ENCODE measurements around the gene SSTR5. TPM values are rescaled to one million over a fixed set of nuclear protein-coding genes. Genes with fewer than 3 reads are reported as not detected.

Gene SSTR5
- total RNA-seq, result 0.12 TPM in 1 of 2 replicates, not detected in the other

DNA sequence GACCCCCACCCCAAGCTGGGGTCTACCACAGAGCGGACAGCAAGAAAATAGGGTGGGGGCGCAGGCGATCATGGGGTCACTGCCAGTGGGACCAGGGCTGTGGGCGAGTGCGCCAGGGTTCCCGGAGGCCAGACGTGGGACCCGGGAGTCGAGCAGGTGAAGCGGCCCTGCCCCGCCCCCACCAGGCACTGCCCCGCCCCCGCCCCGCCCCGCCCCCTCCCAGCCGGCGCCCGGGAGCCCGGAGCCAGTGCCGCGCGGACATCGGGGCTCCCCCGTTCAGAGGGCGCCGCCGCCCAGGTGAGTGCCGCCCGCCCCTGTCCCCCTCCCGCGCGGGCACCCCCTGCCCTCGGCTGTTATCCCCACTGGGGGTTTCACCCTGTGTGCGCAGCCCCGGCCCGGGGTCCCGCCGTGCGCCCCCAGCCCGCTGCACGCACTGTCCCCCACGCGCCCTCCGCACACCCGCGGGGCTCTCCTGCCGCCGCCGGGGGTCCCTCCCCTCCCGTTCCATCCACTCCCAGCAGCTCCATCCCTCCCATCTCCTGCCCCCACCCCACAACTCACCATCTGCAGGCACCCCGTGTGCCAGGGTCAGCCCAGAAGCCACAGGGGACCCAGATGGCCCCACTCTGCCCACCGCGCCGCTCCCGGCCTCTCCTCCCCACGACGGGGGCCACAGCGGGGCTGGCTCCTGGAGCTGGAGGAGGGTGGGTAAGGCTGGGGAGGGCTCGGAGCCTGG, at the start of gene SSTR5:
TSS of gene SSTR5 (plus strand) at position 222 of the 736 bp plus-strand sequence. CDS start 6,122 bp downstream, outside the sequence.

DNA sequence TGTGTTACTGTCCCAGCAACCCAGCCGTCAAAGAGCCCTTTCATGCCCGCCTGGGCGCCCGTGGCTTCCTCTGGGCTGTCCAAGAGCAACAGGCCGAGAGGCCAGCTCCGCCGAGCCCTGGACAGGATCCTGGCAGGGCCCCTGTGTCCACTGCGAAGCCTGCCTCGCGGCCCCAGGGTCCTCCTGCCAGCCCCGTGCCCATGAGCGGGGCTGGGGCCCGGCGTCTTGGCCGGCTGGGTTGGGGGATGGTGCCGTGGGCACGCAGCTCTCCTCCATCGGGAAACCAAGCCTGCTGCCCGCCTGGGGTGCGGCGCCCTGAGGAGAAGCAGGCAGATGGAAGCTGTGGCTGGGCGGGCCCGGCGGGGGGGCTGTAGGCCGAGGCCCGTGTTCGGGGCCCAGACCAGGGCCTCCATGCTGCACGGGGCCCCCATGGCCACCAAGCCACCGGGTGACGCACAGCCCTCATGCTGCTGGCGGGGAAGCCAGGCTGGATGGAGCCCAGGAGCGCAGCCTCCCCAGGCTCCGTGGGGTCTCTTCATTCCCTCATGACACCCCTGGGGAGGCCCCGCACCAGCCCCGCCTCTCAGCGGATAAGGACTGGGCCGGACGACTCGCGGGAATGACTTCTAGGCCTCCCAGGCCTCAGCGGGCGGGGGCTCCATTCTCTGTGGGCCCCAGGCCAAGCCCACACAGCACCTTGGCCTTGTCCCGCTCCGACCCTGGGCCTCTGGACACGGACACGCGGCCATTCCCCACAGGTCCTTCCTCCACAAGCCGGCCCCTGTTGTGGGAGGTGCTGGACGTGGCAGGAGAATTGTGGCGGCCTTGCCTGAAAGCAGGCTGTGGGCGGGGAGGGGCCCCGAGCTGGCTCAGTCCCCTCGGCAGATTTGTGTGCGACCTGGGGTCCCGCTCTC, 23.9 kb downstream of the SSTR5 start, which contains the start of gene C1QTNF8:
TSS of gene C1QTNF8 (minus strand) at position 76 of the 914 bp plus-strand sequence. CDS start 1,322 bp downstream, outside the sequence.

Other genes with a start within 250 kb of the SSTR5 start
- gene LMF1, start 101.8 kb upstream of the SSTR5 start, total RNA-seq, result 12.3 and 13.1 TPM in 2 replicates
- gene SOX8, start 91.0 kb upstream of the SSTR5 start, total RNA-seq, result 1.4 and 4.5 TPM in 2 replicates
- 0.06 and 0.13 TPM in 2 replicates for gene C1QTNF8, start 23.5 kb downstream of the SSTR5 start, total RNA-seq
- 2.1 and 3.0 TPM in 2 replicates for gene CACNA1H, start 80.4 kb downstream of the SSTR5 start, total RNA-seq
- not detected in 2 replicates for gene TPSG1, start 152.5 kb downstream of the SSTR5 start, total RNA-seq
- gene TPSB2, start 157.4 kb downstream of the SSTR5 start, total RNA-seq, result not detected in 2 replicates
- gene TPSAB1, start 168.0 kb downstream of the SSTR5 start, total RNA-seq, result not detected in 2 replicates
- gene TPSD1, start 183.3 kb downstream of the SSTR5 start, total RNA-seq, result not detected in 2 replicates
- 40.8 and 45.3 TPM in 2 replicates for gene UBE2I, start 236.9 kb downstream of the SSTR5 start, total RNA-seq

All from aortic smooth muscle cell (primary cell).